ENCODE data around the gene OR2AG2.

OR2AG2 gene

DNA sequence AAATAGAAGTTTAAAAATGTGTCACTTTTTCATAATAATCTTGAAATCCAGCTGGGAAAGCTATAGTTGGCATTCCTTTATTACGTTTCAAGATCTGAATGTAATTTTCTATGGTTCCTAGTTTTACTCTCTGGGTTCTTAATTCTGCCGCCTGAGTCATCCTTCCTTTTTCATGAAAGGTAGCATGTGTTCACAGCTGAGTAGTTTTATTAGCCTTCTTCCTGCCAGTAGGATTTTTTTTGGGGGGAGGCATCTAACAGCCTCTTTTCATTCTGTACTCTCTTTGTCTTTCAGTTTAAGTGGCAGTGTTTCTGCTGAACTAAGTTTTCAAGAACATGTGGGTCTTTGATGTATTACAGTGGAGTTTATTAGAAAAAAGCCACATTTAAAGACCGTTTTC is 36.5 kb downstream of the OR2AG2 start:
- no peak for DNase-seq (ENCODE audit: low read depth)
- TF ChIP-seq, protein P1, sequence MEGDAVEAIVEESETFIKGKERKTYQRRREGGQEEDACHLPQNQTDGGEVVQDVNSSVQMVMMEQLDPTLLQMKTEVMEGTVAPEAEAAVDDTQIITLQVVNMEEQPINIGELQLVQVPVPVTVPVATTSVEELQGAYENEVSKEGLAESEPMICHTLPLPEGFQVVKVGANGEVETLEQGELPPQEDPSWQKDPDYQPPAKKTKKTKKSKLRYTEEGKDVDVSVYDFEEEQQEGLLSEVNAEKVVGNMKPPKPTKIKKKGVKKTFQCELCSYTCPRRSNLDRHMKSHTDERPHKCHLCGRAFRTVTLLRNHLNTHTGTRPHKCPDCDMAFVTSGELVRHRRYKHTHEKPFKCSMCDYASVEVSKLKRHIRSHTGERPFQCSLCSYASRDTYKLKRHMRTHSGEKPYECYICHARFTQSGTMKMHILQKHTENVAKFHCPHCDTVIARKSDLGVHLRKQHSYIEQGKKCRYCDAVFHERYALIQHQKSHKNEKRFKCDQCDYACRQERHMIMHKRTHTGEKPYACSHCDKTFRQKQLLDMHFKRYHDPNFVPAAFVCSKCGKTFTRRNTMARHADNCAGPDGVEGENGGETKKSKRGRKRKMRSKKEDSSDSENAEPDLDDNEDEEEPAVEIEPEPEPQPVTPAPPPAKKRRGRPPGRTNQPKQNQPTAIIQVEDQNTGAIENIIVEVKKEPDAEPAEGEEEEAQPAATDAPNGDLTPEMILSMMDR (IDR thresholded peaks at IDR 0.05; ENCODE audit: low read depth, low read length, missing control alignments), result no peak
- in situ Hi-C loops (cut with HindIII; ENCODE audit: low sequenced_read_pairs), result no loop called here
- no peak overlapping the region for H3K4me3 ChIP-seq (ENCODE audit: low read depth, low read length)

DNA sequence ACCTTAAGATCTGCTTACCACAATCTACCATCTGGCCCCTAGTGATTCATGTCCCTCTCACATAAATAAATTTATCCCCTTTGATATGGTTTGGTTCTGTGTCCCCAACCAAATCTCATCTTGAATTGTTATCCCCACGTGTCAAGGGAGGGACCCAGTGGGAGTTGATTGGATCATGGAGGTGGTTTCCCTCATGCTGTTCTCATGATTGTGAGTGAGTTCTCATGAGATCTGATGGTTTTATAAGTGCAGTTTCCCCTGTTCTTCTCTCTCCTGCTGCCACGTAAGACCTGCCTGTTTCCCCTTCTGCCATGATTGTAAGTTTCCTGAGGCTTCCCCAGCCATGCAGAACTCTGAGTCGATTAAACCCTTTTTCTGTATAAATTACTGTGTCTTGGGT is 37.2 kb downstream of the OR2AG2 start:
- TF ChIP-seq, protein P1 (IDR thresholded peaks at IDR 0.05; ENCODE audit: low read depth, low read length, missing control alignments), result no peak
- no peak overlapping the region for H3K4me3 ChIP-seq (ENCODE audit: low read depth, low read length)
- in situ Hi-C loops (cut with HindIII; ENCODE audit: low sequenced_read_pairs), result no loop called here
- no peak for DNase-seq (ENCODE audit: low read depth)

DNA sequence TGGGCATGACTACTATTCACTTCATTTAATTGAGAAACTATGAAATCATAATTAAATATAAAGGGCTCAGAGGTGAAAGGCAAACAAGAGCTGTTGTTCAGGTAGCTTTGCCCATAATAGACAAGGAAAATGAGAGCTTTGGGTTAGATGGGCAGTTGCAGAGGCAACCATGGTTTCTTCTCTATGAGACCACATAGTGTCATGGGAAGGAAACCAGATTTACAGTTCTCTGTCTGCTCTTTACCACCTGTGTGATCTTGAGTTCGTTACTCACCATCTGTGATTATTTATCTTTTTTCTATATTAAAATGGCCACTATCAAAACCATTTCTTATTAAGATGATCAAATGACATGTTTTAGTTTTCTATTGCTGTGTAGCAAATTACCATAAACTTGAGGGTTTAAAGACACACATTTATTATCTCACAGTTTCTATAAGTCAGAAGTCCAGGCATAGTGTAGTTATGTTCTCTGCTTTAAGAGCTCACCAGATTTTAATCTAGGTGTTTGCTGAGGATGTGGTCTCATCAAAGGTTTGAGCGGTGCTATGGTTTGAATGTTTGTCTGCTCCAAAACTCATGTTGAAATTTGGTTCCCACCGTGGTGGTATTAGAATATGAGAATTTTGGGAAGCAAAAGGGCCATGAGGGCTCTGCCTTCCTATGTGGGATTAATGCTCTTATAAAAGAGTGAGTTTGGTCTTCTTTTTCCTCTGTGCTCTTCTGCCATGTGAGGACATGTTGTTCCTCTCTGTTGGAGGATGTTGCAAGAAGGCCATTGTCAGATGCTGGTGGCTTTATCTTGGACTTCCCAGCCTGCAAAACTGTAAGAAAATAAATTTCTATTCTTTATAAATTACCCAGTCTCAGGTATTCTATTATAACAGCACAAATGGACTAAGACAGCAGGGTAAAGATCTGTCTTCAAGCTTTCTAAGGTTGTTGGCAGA is 38.2 kb downstream of the OR2AG2 start:
- TF ChIP-seq, protein P1 (IDR thresholded peaks at IDR 0.05; ENCODE audit: low read depth, low read length, missing control alignments), result no peak
- DNase-seq (ENCODE audit: low read depth), result no peak
- H3K4me3 ChIP-seq (ENCODE audit: low read depth, low read length), result no peak overlapping the region
- in situ Hi-C loops (cut with HindIII; ENCODE audit: low sequenced_read_pairs), result no loop called here

DNA sequence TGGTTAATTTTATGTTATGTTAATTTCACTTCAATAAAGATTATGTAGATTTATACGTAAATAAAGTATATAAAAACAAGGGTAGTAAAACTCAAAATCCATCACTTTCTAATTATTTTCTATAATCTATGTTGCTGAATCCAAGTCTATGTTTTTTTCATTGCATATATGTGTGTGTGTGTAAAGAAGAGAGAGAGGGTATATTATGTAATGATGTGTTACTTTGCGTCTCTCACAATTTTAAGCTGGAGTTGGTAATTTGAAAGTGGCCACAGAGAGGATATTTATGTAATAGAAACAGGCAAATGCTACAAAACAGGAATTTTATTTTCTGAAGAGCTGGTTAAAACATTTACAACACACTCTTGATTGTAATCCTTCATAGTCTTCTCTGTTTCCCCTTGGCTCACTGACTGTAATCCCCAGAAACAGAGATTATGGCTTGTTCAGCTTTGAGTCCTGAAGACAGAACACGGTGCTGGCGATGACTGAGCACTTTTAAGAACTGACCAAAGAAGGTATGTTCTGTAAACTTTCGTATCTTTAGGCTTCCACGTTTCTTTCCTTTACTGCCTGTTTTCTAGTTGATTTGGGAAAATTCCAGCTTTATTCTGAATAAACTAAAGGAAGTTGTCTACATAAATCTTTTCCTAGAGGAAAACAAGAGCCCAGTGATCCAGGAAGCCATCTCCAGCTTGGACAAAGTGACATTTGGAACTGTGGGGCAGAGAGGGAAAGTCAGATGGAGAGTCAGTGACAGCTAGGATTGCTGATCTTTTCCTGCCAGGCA is 43.6 kb downstream of the OR2AG2 start:
- in situ Hi-C loops (cut with HindIII; ENCODE audit: low sequenced_read_pairs), result no loop called here
- DNase-seq (ENCODE audit: low read depth), result no peak
- H3K4me3 ChIP-seq (ENCODE audit: low read depth, low read length), result no peak overlapping the region
- TF ChIP-seq, protein P1 (IDR thresholded peaks at IDR 0.05; ENCODE audit: low read depth, low read length, missing control alignments), result no peak

DNA sequence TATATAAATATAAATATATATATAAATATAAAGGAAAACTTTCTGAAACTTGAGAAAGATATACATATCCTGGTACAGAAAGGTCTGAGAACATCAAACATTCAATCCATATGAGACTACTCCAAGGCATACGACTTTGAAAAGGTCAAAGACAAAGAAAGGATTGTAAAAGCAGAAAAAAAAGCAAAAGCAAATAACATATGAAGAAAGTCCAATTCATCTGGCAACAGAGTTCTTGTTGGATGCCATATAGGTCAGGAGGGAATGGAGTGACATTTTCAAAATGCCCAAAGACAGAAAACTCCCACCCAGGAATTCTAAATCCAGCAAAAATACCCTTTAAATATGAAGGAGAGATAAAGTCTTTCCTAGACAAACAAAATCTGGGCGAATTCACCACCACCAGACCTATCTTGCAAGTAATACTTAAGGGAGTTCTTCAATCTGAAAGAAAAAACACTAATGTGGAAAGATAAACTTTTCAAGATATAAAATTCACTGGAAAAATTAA is 46.3 kb downstream of the OR2AG2 start:
- TF ChIP-seq, protein P1 (IDR thresholded peaks at IDR 0.05; ENCODE audit: low read depth, low read length, missing control alignments), result no peak
- in situ Hi-C loops (cut with HindIII; ENCODE audit: low sequenced_read_pairs), result no loop called here
- no peak for DNase-seq (ENCODE audit: low read depth)
- H3K4me3 ChIP-seq (ENCODE audit: low read depth, low read length), result no peak overlapping the region

DNA sequence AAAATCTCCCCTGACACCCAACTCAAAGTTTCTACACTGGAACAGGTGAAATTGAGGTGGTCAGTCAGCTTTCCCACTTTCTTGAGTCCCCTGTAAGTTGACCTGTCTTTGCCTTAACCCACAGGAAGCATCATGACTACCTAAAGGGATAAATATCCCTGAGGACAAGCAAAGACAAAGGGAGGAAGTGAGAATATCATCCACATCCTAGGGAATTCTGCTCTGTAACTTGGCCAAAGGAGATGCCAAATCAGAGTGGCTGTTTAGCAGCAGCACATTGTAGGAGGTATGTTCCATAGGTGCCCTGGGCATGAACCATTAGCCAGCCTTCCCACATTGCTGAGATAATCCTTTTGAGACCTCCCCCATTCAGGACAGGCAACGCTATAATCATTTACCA is 47.8 kb downstream of the OR2AG2 start:
- in situ Hi-C loops (cut with HindIII; ENCODE audit: low sequenced_read_pairs), result no loop called here
- no peak for DNase-seq (ENCODE audit: low read depth)
- TF ChIP-seq, protein P1 (IDR thresholded peaks at IDR 0.05; ENCODE audit: low read depth, low read length, missing control alignments), result no peak
- H3K4me3 ChIP-seq (ENCODE audit: low read depth, low read length), result no peak overlapping the region

Measured in astrocyte of the cerebellum (primary cell).